Ovary (tissue), 9 donors: ENCODE measurements around the gene GSTM3. TPM values are rescaled to one million over a fixed set of nuclear protein-coding genes. Genes with fewer than 3 reads are reported as not detected.

ENCODE experiments used
- DNase-seq, 5 donors: peaks; one replicate each; pipeline ENCODE4 v3.0.0-alpha.2; 2019 to 2020
- H3K27ac ChIP-seq, 2 donors: fragments of 200-600 bp; one replicate each; pipeline versions ENCODE4 v1.5.1 to v1.8.0; 2019 to 2022
- H3K27me3 ChIP-seq: fragments of 200-600 bp; one replicate; pipeline ENCODE4 v1.8.0; 2022
- H3K36me3 ChIP-seq: fragments of 200-600 bp; sonication (generic); one replicate; pipeline ENCODE4 v1.5.1; 2019
- H3K4me1 ChIP-seq: one replicate; pipeline ENCODE4 v1.8.1; 2013; ENCODE audit warnings: mild to moderate bottlenecking, moderate library complexity; ENCODE audit not compliant: insufficient read depth
- H3K4me3 ChIP-seq: fragments of 200-600 bp; sonication (generic); one replicate; pipeline ENCODE4 v1.5.1; 2017
- H3K9me3 ChIP-seq, 2 donors: fragments of 200-600 bp in 1 of 2; sonication (generic) in 1 of 2; one replicate each; pipeline versions ENCODE4 v1.5.1 to v1.8.1; 2013 to 2019; ENCODE audit warnings: mild to moderate bottlenecking in 1 of 2, moderate library complexity in 1 of 2
- CTCF ChIP-seq, 3 donors: fragments of 450-650 bp in 2 of 3; fragments of 200-600 bp in 1 of 3; IDR thresholded peaks; one replicate each; pipeline versions ENCODE4 v1.5.1 to v1.8.0; 2016 to 2022; ENCODE audit warnings: antibody characterized with exemption in 3 of 3, mild to moderate bottlenecking in 1 of 3
- EP300 ChIP-seq: sonication (generic); formaldehyde crosslinking; IDR thresholded peaks from one replicate; pipeline ENCODE4 v1.6.1; 2017; ENCODE audit warnings: antibody characterized with exemption
- POLR2A ChIP-seq: fragments of 450-650 bp; IDR thresholded peaks from one replicate; pipeline ENCODE4 v1.6.1; 2017; ENCODE audit warnings: antibody characterized with exemption, mild to moderate bottlenecking, moderate library complexity
- WGBS, 3 donors: extraction: QIAGEN DNeasy Blood & Tissue Kit in 1 of 3; methylation state at CpG; one replicate each; pipeline versions ENCODE4 v1.1.5 to v1.1.7; 2013 to 2017; 5-methylcytosine and 5-hydroxymethylcytosine counted together
- intact Hi-C, 4 donors: fragments of 100-400 bp; cut with DNase I; formaldehyde crosslinking; loops; one replicate each; pipeline versions ENCODE4 v1.11.0 to v1.15.1; 2022 to 2023
- polyA plus RNA-seq, 2 donors: library from polyadenylated mRNA; stranded (reverse); fragments of 200-250 nt in 1 of 2; fragments of 350-450 nt in 1 of 2; fragmentation: Illumina TruSeq in 1 of 2; extraction: RNeasy Lipid Tissue Mini Kit (QIAGEN cat#74804) in 1 of 2; gene quantifications; one replicate each; pipeline ENCODE4 v1.2.3, GENCODE V29; 2013 to 2014
- total RNA-seq, 7 donors: library from RNA; depleted of rRNA in 2 of 7; stranded (reverse); fragments of >200 nt in 2 of 7; fragmentation: NEBNext Ultra II Directional in 3 of 7; extraction: Animal tissue kit (Norgen Biotek cat#: 25700) in 3 of 7; gene quantifications; one replicate each; pipeline versions ENCODE4 v1.1.0 to v1.2.4, GENCODE V29; 2016 to 2023
- donor health status: DM: no; HTN: no; CAD: no; lungs with moderate emphysema.
- donor health status: DM: no; HTN: no; CAD: no.
- donor health status: Bipolar disorder and iron deficiency.
- donor health status: DM: yes; HTN: yes; CAD: no.
- donor health status: DM: no; HTN: no; CAD: no.
- donor health status: DM: yes; HTN: yes; CAD: no.

The GSTM3 gene
- total and polyA plus RNA-seq, 9 donors: 75.8 to 278 (median 147) TPM

- intact Hi-C loops: no loop called here
- H3K27me3 ChIP-seq: no peaks in the 10 kb centered on the region
- no peaks in the 10 kb centered on the region for H3K4me1 ChIP-seq
- 89 to 95% (median 91%) methylated on average over 1 of the region's 1 CpG for WGBS, 3 donors
- H3K4me3 ChIP-seq: no peak overlapping the region
- no peak for DNase-seq
- TF ChIP-seq CTCF (IDR thresholded peaks at IDR 0.05): no peak
- TF ChIP-seq POLR2A: no peak
- TF ChIP-seq EP300: no peak
- H3K36me3 ChIP-seq: no peaks in the 10 kb centered on the region
- H3K27ac ChIP-seq: no peak overlapping the region
- H3K9me3 ChIP-seq: no peaks in the 10 kb centered on the region
Measured at GRCh38 chr1:109726007-109726406, 14.8 kb downstream of the GSTM3 start.

GRCh38 chr1:109725510-109725909 is 15.3 kb downstream of the GSTM3 start:
- H3K9me3 ChIP-seq: no peaks in the 10 kb centered on the region
- DNase-seq: no peak
- 90 to 94% (median 92%) methylated on average over 4 of the region's 4 CpGs for WGBS, 3 donors
- no peaks in the 10 kb centered on the region for H3K36me3 ChIP-seq
- no peaks in the 10 kb centered on the region for H3K27me3 ChIP-seq
- no peaks in the 10 kb centered on the region for H3K4me1 ChIP-seq
- TF ChIP-seq CTCF (IDR thresholded peaks at IDR 0.05) (no peak), EP300 (no peak), POLR2A (no peak)
- no peak overlapping the region for H3K4me3 ChIP-seq
- intact Hi-C loops: no loop called here
- H3K27ac ChIP-seq: no peak overlapping the region

GRCh38 chr1:109724933-109725332 is 15.9 kb downstream of the GSTM3 start:
- H3K27ac ChIP-seq: no peak overlapping the region
- H3K36me3 ChIP-seq: no peaks in the 10 kb centered on the region
- intact Hi-C loops: no loop called here
- H3K9me3 ChIP-seq: no peaks in the 10 kb centered on the region
- no peaks in the 10 kb centered on the region for H3K27me3 ChIP-seq
- H3K4me1 ChIP-seq: no peaks in the 10 kb centered on the region
- TF ChIP-seq CTCF (IDR thresholded peaks at IDR 0.05) (no peak), POLR2A (no peak), EP300 (no peak)
- DNase-seq: no peak
- WGBS, 3 donors: 92 to 96% (median 93%) methylated on average over 5 of the region's 5 CpGs
- H3K4me3 ChIP-seq: no peak overlapping the region

GRCh38 chr1:109722908-109723691 is 17.7 kb downstream of the GSTM3 start:
- DNase-seq: no peak
- TF ChIP-seq EP300: no peak
- TF ChIP-seq CTCF (IDR thresholded peaks at IDR 0.05): no peak
- no peak for TF ChIP-seq POLR2A
- Histone ChIP-seq H3K27ac (no peak overlapping the region), H3K4me3 (no peak overlapping the region), H3K4me1 (no peaks in the 10 kb centered on the region), H3K36me3 (no peaks in the 10 kb centered on the region), H3K9me3 (no peaks in the 10 kb centered on the region), H3K27me3 (no peaks in the 10 kb centered on the region)
- 64 to 71% (median 67%) methylated on average over 7 of the region's 7 CpGs for WGBS, 3 donors
- intact Hi-C loops: no loop called here
